ENCODE data around the gene TEAD2.
"Not testable (repeated sequence)": the region's sequence is repeated elsewhere in the genome, so short reads cannot be mapped to it uniquely, and the experiment has no call there.

The TEAD2 gene

GRCh38 chr19:49331616-49332055 lies 30.6 kb downstream of the TEAD2 start:
- Histone ChIP-seq H3K4me1 (no peaks in the 10 kb centered on the region), H3K4me3 (ENCODE audit: low read depth, low read length) (no peak overlapping the region), H3K36me3 (no peaks in the 10 kb centered on the region), H3K27me3 (no peaks in the 10 kb centered on the region), H3K9me3 (no peaks in the 10 kb centered on the region)
- peak; percentile 35 for DNase-seq
- no peak for TF ChIP-seq CTCF (IDR thresholded peaks at IDR 0.05; ENCODE audit: low read depth, low read length)

- DNase-seq; H3K4me3 ChIP-seq (ENCODE audit: low read depth, low read length); H3K4me1 ChIP-seq; H3K9me3 ChIP-seq; H3K36me3 ChIP-seq; H3K27me3 ChIP-seq: not testable (repeated sequence)
Measured at GRCh38 chr19:49331187-49331586, 31.0 kb downstream of the TEAD2 start.

- DNase-seq = no peak
- H3K4me3 ChIP-seq (ENCODE audit: low read depth, low read length) = no peak overlapping the region
- no peaks in the 10 kb centered on the region for H3K36me3 ChIP-seq
- no peak for TF ChIP-seq CTCF (IDR thresholded peaks at IDR 0.05; ENCODE audit: low read depth, low read length)
- no peaks in the 10 kb centered on the region for H3K9me3 ChIP-seq
- H3K27me3 ChIP-seq = no peaks in the 10 kb centered on the region; the same call in 1 of the 2 replicates
- no peaks in the 10 kb centered on the region for H3K4me1 ChIP-seq
Measured at GRCh38 chr19:49328741-49329140, 33.5 kb downstream of the TEAD2 start.

- peak; percentile 65 for TF ChIP-seq CTCF (IDR thresholded peaks at IDR 0.05; ENCODE audit: low read depth, low read length)
- DNase-seq = no peak
- H3K4me3 ChIP-seq (ENCODE audit: low read depth, low read length) = no peak overlapping the region
Measured at GRCh38 chr19:49327878-49328544, 34.2 kb downstream of the TEAD2 start.

GRCh38 chr19:49326165-49326704 lies 36.0 kb downstream of the TEAD2 start:
- Histone ChIP-seq H3K9me3 (no peaks in the 10 kb centered on the region), H3K4me1 (no peaks in the 10 kb centered on the region), H3K36me3 (no peaks in the 10 kb centered on the region), H3K4me3 (ENCODE audit: low read depth, low read length) (no peak overlapping the region), H3K27me3 (no peaks in the 10 kb centered on the region; the same call in 1 of the 2 replicates)
- no peak for TF ChIP-seq CTCF (IDR thresholded peaks at IDR 0.05; ENCODE audit: low read depth, low read length)
- no peak for DNase-seq

More at GRCh38 chr19:49327878-49328544, 34.2 kb downstream of the TEAD2 start:
- no peaks in the 10 kb centered on the region for H3K9me3 ChIP-seq
- no peaks in the 10 kb centered on the region for H3K4me1 ChIP-seq
- no peaks in the 10 kb centered on the region; the same call in 1 of the 2 replicates for H3K27me3 ChIP-seq
- no peaks in the 10 kb centered on the region for H3K36me3 ChIP-seq

- not testable (repeated sequence) for H3K9me3 ChIP-seq; H3K4me3 ChIP-seq (ENCODE audit: low read depth, low read length); H3K4me1 ChIP-seq; DNase-seq; H3K36me3 ChIP-seq; H3K27me3 ChIP-seq
Measured at GRCh38 chr19:49325756-49326155, 36.5 kb downstream of the TEAD2 start.

GRCh38 chr19:49324801-49325576 lies 37.2 kb downstream of the TEAD2 start, which contains the start of gene SLC6A16:
SLC6A16 (minus strand) TSS chr19:49325191; CDS start chr19:49311347, 13,844 bp downstream.
- H3K4me1 ChIP-seq = no peaks in the 10 kb centered on the region
- DNase-seq = no peak
- no peak for TF ChIP-seq CTCF (IDR thresholded peaks at IDR 0.05; ENCODE audit: low read depth, low read length)
- no peaks in the 10 kb centered on the region; the same call in 1 of the 2 replicates for H3K27me3 ChIP-seq
- no peaks in the 10 kb centered on the region for H3K36me3 ChIP-seq
- H3K4me3 ChIP-seq (ENCODE audit: low read depth, low read length) = no peak within 1 kb of the TSS
- no peaks in the 10 kb centered on the region for H3K9me3 ChIP-seq
